ENCODE results near the gene PCGF5.
"Not testable (repeated sequence)": the region's sequence is repeated elsewhere in the genome, so short reads cannot be mapped to it uniquely, and the experiment has no call there.

PCGF5 gene

DNA sequence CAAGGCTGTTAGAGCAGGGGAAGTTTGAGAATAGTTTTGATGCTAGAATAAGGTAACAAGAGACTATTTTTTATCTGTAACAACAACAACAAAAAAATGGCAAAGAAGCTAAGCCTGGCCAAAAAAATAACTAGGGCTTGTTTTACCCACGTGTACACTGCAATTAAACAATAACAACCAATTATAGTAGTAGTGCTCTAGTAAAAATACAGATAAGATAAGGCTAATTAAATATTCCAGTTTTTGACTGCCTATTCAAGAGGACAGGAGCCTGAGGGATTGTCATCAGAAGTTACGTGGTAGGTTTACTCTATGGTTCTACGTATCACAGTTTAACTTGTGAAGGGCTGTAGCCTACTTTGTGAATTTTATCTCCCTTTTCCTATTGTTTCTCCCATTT lies 29.2 kb downstream of the PCGF5 start:
- TF ChIP-seq, protein P1, sequence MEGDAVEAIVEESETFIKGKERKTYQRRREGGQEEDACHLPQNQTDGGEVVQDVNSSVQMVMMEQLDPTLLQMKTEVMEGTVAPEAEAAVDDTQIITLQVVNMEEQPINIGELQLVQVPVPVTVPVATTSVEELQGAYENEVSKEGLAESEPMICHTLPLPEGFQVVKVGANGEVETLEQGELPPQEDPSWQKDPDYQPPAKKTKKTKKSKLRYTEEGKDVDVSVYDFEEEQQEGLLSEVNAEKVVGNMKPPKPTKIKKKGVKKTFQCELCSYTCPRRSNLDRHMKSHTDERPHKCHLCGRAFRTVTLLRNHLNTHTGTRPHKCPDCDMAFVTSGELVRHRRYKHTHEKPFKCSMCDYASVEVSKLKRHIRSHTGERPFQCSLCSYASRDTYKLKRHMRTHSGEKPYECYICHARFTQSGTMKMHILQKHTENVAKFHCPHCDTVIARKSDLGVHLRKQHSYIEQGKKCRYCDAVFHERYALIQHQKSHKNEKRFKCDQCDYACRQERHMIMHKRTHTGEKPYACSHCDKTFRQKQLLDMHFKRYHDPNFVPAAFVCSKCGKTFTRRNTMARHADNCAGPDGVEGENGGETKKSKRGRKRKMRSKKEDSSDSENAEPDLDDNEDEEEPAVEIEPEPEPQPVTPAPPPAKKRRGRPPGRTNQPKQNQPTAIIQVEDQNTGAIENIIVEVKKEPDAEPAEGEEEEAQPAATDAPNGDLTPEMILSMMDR (IDR thresholded peaks at IDR 0.05; ENCODE audit: insufficient read depth, missing control alignments) = no peak
- no peak for DNase-seq (ENCODE audit: insufficient read length, low spot score)
- FAIRE-seq = no peak

DNA sequence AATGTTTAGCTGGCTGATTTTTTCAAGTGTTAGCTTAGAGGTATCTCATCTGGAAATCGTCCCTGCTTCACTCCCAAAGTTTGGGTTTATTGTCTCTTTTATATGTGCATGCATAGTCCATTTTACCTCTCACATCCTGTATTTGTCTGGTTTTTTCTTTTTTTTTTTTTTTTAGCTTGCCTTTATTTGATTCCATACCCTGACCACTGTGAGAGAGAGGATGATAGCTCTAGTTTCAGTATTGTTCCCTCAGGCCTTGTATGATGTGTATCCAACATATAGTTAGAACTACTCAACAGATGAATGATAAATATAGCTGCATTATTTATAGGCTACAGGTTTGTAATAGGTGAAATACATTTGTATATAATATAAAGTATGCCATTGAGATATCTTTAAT lies 29.9 kb downstream of the PCGF5 start:
- no peak for FAIRE-seq
- no peak for DNase-seq (ENCODE audit: insufficient read length, low spot score)
- TF ChIP-seq, protein P1 (IDR thresholded peaks at IDR 0.05; ENCODE audit: insufficient read depth, missing control alignments) = no peak

DNA sequence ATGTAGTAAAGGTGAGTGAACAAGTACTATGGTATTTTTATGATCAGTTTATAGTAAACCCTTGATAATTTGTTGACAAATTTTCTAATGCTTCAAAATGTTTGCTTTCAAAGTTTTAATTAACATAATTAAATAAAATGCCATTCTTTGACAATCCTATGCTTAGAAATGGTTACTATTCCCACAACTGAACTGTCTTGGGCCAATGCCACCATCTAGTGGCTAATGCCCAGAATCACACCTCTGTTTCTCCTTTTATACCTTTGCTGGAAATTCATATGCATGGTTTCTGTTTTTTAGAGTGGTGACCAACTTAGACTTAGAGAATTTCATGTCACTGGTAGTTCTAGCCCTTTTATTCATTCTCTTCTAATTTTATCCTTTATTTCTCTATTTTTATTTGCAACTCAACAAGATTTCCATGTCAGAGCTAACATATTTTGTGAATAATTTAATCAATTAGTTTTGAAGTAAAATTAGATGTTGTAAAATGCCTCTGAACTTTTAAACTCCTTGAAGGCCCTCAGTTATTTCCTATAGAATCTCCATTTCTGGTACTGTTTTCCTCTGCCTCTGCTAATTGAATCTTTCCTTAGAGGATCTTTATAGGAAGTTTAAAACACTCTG lies 31.1 kb downstream of the PCGF5 start:
- TF ChIP-seq, protein P1 (IDR thresholded peaks at IDR 0.05; ENCODE audit: insufficient read depth, missing control alignments) = peak; percentile 86
- DNase-seq (ENCODE audit: insufficient read length, low spot score) (no peak), FAIRE-seq (peak; percentile 88)

DNA sequence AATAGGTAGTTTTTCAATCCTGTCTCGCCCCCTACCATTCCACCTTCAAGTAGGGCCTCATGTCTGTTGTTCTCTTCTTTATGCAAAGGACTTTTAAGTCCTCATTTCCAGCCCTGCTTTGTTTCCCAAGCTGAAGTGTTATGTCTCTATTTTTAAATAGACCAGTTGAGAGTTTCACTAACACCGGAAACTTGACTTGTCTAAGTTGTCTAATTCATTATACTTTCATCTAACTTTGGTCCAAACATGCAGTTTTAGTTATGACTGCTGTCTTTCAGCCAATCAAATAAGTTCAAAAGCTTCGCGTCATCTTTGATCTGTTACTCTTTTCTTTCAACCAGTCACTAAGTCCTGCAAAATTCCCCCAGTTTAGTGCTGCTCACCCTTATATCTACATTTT lies 32.8 kb downstream of the PCGF5 start:
- DNase-seq (ENCODE audit: insufficient read length, low spot score) (no peak), FAIRE-seq (no peak)
- TF ChIP-seq, protein P1 (IDR thresholded peaks at IDR 0.05; ENCODE audit: insufficient read depth, missing control alignments) = no peak

DNA sequence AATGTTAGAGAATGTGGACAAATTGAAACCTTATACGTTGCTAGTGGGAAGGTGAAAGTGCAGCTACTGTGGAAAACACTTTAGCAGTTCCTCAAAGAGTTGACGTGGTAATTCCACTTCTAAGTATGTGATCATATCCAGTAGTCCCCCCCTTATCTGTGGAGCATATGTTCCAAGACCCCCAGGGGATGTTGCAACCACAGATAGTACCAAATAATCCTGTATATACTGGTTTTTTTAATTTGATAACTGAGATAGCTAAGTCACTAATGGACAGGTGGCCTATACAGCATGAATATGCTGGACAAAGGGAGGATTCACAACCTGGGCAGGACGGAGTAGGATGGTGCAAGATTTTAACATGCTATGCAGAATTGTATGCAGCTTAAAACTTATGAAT lies 36.8 kb downstream of the PCGF5 start:
- DNase-seq (ENCODE audit: insufficient read length, low spot score) = no peak
- TF ChIP-seq, protein P1 (IDR thresholded peaks at IDR 0.05; ENCODE audit: insufficient read depth, missing control alignments) = no peak
- no peak for FAIRE-seq

DNA sequence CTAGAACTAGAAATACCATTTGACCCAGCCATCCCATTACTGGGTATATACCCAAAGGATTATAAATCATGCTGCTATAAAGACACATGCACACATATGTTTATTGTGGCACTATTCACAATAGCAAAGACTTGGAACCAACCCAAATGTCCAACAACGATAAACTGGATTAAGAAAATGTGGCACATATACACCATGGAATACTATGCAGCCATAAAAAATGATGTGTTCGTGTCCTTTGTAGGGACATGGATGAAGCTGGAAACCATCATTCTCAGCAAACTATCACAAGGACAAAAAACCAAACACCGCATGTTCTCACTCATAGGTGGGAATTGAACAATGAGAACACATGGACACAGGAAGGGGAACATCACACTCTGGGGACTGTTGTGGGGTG lies 40.0 kb downstream of the PCGF5 start:
- not testable (repeated sequence) for DNase-seq (ENCODE audit: insufficient read length, low spot score); FAIRE-seq

DNA sequence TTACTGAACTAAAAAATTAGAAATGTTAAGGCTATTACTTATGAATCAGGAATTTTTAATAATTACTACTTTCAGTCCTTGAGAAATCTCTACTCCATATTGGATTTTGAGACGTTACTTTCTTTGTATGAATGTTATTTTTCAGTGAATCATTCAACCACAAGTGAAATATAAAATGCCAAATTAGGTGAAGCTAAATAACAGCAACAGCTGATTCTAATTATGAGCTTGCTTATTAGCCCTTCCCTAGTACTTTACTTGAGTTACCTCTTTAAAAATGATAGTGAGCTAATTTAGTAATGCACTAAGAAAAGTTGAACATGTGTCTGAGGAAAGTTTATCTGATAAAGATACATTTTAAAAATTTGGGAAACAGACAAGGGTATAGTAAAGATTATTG lies 51.4 kb downstream of the PCGF5 start:
- FAIRE-seq = no peak
- no peak for DNase-seq (ENCODE audit: insufficient read length, low spot score)
- TF ChIP-seq, protein P1 (IDR thresholded peaks at IDR 0.05; ENCODE audit: insufficient read depth, missing control alignments) = no peak
